Measurements from ENCODE around the gene MAX.

MAX gene

GRCh38 chr14:65117769-65118745 lies 15.7 kb upstream of the MAX start:
- ATAC-seq (ENCODE audit: low read depth), result no peak
- no peak overlapping the region for H3K27ac Mint-ChIP-seq

DNA sequence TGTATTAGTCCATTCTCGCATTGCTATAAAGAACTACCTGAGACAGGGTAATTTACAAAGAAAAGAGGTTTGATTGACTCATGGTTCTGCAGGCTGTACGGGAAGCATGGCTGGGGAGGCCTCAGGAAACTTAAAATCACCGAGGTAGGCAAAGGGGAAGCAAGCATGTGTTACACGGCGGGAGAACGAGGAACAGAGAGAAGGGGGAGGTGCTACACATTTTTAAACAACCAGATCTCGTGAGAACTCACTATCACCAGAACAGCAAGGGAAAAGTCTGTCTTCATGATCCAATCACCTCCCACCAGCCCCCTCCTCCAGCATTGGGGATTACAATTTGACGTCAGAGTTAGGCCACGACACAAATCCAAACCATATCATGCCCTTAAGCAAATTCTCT lies 13.3 kb upstream of the MAX start:
- Mint-ChIP-seq H3K9me3 (no peaks in the 10 kb centered on the region), H3K27ac (no peak overlapping the region), H3K4me3 (no peak overlapping the region), H3K27me3 (peaks cover 2% of the 10 kb centered on the region), H3K36me3 (no peaks in the 10 kb centered on the region), H3K4me1 (peaks cover 3% of the 10 kb centered on the region)
- DNase-seq (ENCODE audit: low spot score in 2 of 2), result no peak
- ATAC-seq (ENCODE audit: low read depth), result no peak

More at GRCh38 chr14:65117769-65118745, 15.7 kb upstream of the MAX start:
- no peaks in the 10 kb centered on the region for H3K9me3 Mint-ChIP-seq
- H3K4me3 Mint-ChIP-seq, result no peak overlapping the region
- peaks cover 3% of the 10 kb centered on the region for H3K4me1 Mint-ChIP-seq
- no peaks in the 10 kb centered on the region for H3K36me3 Mint-ChIP-seq
- no peak for DNase-seq (ENCODE audit: low spot score in 2 of 2)
- peaks cover 2% of the 10 kb centered on the region for H3K27me3 Mint-ChIP-seq

DNA sequence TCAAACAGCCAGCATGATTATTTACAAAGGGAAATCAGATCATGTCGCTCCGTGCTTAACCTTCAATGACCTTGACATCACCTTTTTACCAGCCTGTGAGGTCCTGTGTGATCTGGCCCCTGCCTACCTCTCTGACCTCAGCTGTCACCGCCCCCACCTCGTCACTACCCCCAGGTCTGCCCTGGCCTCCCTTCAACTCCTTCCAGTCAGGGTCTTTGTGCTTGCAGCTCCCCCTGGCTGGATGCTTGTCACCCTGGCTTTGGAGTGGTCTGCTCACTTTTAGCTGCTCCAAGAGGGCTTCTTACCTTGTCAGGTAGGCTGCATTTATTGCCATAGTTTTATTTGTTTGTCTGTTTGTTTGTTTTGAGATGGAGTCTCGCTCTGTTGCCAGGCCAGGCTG lies 8.2 kb upstream of the MAX start:
- no peaks in the 10 kb centered on the region for H3K36me3 Mint-ChIP-seq
- H3K4me3 Mint-ChIP-seq, result no peak overlapping the region
- H3K27ac Mint-ChIP-seq, result no peak overlapping the region
- H3K27me3 Mint-ChIP-seq, result peaks cover 4% of the 10 kb centered on the region
- H3K4me1 Mint-ChIP-seq, result peaks cover 4% of the 10 kb centered on the region
- no peaks in the 10 kb centered on the region for H3K9me3 Mint-ChIP-seq
- ATAC-seq (ENCODE audit: low read depth), result no peak
- DNase-seq (ENCODE audit: low spot score in 2 of 2), result no peak

DNA sequence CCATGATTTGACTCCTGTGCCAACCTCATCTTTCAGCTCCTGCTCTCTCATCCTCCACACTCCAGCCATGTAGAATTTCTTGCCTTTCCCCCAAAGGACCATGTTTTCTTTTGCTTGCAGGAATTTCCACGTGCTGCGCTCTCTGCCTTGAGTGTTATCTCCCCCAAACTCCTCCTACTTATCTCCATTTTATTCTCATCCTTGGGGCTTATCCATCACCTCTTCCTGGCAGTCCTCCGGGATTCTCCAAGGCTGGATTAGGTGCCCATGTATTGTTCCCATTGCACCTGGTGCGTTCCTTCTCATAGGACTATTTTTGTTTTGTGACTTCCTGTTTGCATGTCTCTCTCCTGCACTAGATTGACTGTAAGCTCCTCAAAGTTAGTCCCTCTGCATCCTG lies 7.0 kb upstream of the MAX start:
- DNase-seq (ENCODE audit: low spot score in 2 of 2) (no peak), ATAC-seq (ENCODE audit: low read depth) (no peak)
- Mint-ChIP-seq H3K27ac (no peak overlapping the region), H3K36me3 (no peaks in the 10 kb centered on the region), H3K27me3 (peaks cover 4% of the 10 kb centered on the region), H3K4me3 (no peak overlapping the region), H3K4me1 (peaks cover 3% of the 10 kb centered on the region), H3K9me3 (no peaks in the 10 kb centered on the region)

GRCh38 chr14:65107200-65107599 lies 4.9 kb upstream of the MAX start:
- no peaks in the 10 kb centered on the region for H3K9me3 Mint-ChIP-seq

DNA sequence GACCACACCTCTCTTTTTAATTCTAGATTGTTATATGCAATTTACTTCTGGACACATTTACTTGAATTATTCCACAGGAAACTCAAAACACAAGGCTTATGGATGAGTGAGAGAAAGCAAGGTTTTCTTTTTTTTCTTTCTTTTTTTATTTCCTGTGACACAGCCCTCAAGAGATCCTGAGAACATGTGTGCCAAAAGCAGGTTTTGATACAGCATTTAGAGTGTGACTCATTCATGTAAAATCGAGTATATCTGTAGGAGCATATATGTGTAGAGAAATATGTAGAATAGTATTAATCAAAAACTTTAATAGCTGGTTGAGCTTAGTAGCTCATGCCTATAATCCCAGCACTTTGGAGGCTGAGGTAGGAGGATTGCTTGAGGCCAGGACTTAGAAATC lies 4.4 kb upstream of the MAX start:
- no peak overlapping the region for H3K4me3 Mint-ChIP-seq
- no peak overlapping the region for H3K27ac Mint-ChIP-seq
- ATAC-seq (ENCODE audit: low read depth) (no peak), DNase-seq (ENCODE audit: low spot score in 2 of 2) (no peak)
- H3K4me1 Mint-ChIP-seq, result peaks cover 6% of the 10 kb centered on the region
- H3K27me3 Mint-ChIP-seq, result peaks cover 4% of the 10 kb centered on the region
- peaks cover 1% of the 10 kb centered on the region for H3K36me3 Mint-ChIP-seq
- no peaks in the 10 kb centered on the region for H3K9me3 Mint-ChIP-seq

More at GRCh38 chr14:65107200-65107599, 4.9 kb upstream of the MAX start:
- H3K27ac Mint-ChIP-seq, result no peak overlapping the region
- no peak for DNase-seq (ENCODE audit: low spot score in 2 of 2)
- peaks cover 1% of the 10 kb centered on the region for H3K36me3 Mint-ChIP-seq
- peaks cover 6% of the 10 kb centered on the region for H3K4me1 Mint-ChIP-seq
- H3K4me3 Mint-ChIP-seq, result no peak overlapping the region
- ATAC-seq (ENCODE audit: low read depth), result no peak
- H3K27me3 Mint-ChIP-seq, result peaks cover 4% of the 10 kb centered on the region

- H3K27me3 Mint-ChIP-seq, result peaks cover 4% of the 10 kb centered on the region
- H3K4me3 Mint-ChIP-seq, result no peak overlapping the region
These were observed 4.0 kb upstream of the MAX start for GRCh38 chr14:65106316-65106715.

DNA sequence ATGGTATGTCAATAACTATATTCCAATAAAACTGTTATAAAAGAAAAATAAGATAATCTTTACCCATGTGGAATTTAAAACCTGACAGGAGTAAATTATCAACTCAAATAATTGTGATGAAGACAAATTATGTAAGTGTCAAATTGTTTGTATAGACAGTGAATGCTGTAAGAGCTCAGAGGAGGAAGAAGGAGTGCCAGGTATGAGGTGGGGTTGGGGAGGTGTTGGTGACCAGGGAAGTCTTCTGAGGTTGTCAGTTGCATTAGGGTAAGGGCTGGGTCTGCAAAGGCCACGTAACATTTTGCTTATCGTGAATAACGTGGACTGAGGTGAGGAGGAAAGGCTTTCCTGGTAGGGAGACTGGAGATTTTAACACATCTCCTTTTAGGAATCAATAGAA lies 2.5 kb upstream of the MAX start:
- ATAC-seq (ENCODE audit: low read depth), result no peak

More at GRCh38 chr14:65106316-65106715, 4.0 kb upstream of the MAX start:
- H3K4me1 Mint-ChIP-seq, result peaks cover 7% of the 10 kb centered on the region
- DNase-seq (ENCODE audit: low spot score in 2 of 2), result no peak
- ATAC-seq (ENCODE audit: low read depth), result no peak
- H3K27ac Mint-ChIP-seq, result no peak overlapping the region
- H3K36me3 Mint-ChIP-seq, result peaks cover 1% of the 10 kb centered on the region
- no peaks in the 10 kb centered on the region for H3K9me3 Mint-ChIP-seq

DNA sequence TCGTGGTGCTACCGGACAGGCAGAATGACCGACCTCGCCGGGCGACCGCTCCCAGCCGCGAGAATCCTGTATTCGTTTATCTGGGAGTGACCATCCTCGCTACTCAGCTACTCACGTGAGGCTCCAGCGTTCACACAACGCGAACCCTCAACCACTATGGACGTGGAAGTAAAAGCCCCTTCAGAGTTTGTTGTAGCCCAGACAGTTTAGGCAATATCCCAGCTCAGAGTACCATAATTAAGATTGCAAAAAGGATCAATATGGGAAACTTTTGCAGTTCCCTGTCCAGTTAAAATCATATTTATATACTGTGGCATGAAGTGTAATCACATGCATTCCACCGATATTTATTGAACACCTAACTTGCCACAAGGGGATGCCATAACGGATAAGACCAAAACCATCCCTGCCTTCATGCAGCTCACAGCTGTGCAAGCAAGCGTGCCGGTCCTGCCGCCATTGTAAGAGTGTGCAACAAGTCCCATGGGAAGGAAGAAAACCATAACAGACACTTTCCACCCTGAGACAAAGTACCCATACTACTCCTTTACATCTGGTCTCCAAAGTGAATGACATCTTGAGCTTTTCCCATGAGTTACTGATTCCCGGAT lies 938 bp upstream of the MAX start:
- no peak for ATAC-seq (ENCODE audit: low read depth)
- H3K4me1 Mint-ChIP-seq, result peaks cover 16% of the 10 kb centered on the region
- no peaks in the 10 kb centered on the region for H3K9me3 Mint-ChIP-seq
- peaks cover 4% of the 10 kb centered on the region for H3K36me3 Mint-ChIP-seq
- peak overlapping the region; percentile 9 for H3K27ac Mint-ChIP-seq
- H3K4me3 Mint-ChIP-seq, result peak overlapping the region; percentile 89
- no peaks in the 10 kb centered on the region for H3K27me3 Mint-ChIP-seq
- DNase-seq (ENCODE audit: low spot score in 2 of 2), result peak; percentile 7 to 16

More for the DNA sequence above, 2.5 kb upstream of the MAX start:
- H3K36me3 Mint-ChIP-seq, result peaks cover 4% of the 10 kb centered on the region
- no peak for DNase-seq (ENCODE audit: low spot score in 2 of 2)
- H3K4me3 Mint-ChIP-seq, result no peak overlapping the region
- H3K27me3 Mint-ChIP-seq, result peaks cover 4% of the 10 kb centered on the region
- peaks cover 17% of the 10 kb centered on the region for H3K4me1 Mint-ChIP-seq
- H3K27ac Mint-ChIP-seq, result no peak overlapping the region
- H3K9me3 Mint-ChIP-seq, result no peaks in the 10 kb centered on the region

DNA sequence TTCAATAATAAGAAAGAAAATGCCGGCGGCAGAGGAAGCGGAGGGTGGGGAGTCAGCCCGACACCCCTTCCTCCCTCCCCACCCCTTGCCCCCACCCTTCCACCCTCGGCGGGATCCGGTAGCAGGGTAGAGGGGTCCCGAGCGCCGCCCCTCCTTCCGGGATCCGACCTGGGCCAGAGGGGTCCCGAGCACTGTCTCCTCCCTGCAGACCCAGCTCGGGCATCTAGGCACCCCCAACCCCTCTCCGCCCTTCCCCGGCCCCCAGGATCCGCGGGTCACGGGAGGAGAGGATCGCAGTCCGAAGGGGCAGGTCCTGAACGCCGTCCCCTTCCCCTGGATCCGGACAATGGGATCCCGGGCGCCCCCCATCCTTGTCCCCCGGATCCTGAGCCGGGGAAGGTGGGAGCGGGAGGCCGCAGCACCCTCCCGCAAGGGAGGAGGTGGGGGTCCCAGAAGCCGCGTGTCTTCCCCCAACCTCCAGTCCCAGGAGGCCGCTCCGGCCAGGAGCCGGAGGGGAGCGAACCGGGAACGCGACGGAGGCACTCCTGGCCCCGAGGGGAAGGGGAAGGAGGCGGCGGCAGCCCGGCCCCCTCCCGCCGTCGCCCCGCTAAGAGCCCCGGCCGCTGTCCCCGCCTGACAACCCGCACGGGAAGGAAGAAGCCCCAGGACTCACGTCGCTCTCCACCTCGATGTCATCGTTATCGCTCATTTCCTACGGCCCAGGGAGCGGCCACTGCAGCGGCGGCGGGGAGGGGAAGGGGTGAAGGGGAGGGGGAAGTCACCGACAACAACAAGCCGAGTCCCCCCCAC lies 481 bp downstream of the MAX start:
- H3K27me3 Mint-ChIP-seq, result no peaks in the 10 kb centered on the region
- H3K36me3 Mint-ChIP-seq, result peaks cover 8% of the 10 kb centered on the region
- no peaks in the 10 kb centered on the region for H3K9me3 Mint-ChIP-seq
- peak overlapping the region; percentile 95 for H3K27ac Mint-ChIP-seq
- ATAC-seq (ENCODE audit: low read depth) (no peak), DNase-seq (ENCODE audit: low spot score in 2 of 2) (peak in 1 of 2 donors; percentile 2)
- peak overlapping the region; percentile 89 for H3K4me3 Mint-ChIP-seq
- peaks cover 19% of the 10 kb centered on the region for H3K4me1 Mint-ChIP-seq

GRCh38 chr14:65100922-65101541 lies 1.3 kb downstream of the MAX start:
- Mint-ChIP-seq H3K27ac (peak overlapping the region; percentile 95), H3K4me1 (peaks cover 20% of the 10 kb centered on the region), H3K27me3 (no peaks in the 10 kb centered on the region), H3K9me3 (no peaks in the 10 kb centered on the region), H3K36me3 (peaks cover 8% of the 10 kb centered on the region), H3K4me3 (peak overlapping the region; percentile 89)
- no peak for ATAC-seq (ENCODE audit: low read depth)
- DNase-seq (ENCODE audit: low spot score in 2 of 2), result no peak

DNA sequence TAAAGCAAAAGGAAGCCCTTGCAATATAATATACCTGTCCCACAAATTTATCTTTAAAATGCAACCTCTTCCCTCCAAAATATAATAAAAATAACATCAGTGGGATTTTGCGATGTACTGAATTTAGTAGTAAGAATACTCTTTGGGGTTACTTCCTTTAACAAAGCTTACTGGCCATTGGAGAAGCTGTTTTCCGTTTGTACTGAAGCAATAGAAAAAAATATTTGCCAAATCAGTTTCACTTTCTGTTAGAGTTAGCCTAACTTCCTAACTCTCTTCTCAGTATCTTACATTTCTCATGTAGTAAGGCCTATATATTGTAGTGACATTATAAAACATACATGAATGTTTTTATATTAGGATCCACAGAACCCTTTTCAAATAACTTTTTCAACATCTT lies 3.7 kb downstream of the MAX start:
- Mint-ChIP-seq H3K27ac (peak overlapping the region; percentile 75), H3K36me3 (peaks cover 19% of the 10 kb centered on the region), H3K4me3 (peak overlapping the region; percentile 53), H3K9me3 (no peaks in the 10 kb centered on the region), H3K27me3 (no peaks in the 10 kb centered on the region), H3K4me1 (peaks cover 34% of the 10 kb centered on the region)
- ATAC-seq (ENCODE audit: low read depth) (peak; percentile 15), DNase-seq (ENCODE audit: low spot score in 2 of 2) (peak in 1 of 2 donors; percentile 31)

DNA sequence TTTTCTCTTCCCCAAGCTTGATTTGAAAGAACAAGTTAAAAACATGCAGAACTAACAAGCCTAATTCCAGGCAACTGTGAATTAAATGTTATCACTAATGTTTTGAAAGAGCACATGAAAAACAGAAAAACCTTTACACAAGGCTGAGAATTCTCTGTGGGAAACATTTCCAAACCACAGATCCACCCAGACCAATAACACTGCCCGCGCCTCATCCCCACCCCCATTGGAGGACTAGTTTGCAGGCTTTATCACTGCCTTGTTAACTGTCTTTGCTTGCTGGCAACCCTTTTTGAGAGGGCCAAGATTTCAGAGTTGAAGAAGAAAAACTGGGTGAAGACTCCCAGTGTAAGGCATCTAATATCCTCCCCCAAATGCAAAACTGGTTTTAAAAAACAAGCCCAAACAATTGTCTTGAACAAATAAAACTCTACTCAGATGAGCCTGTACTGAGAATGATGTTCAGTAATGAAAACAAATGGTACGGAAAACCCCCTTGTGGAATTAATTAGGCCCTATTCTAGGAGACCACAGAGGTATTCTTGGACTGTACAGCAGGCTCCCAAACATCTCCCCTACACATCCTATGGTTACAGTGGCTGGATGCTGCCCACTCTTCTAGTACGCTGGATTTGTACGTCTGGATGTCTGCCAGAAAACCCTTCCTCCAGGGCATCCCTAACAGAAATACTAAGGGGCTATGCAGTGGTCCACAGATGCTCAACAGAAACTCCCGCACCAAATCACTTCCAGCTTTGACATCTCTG lies 5.8 kb downstream of the MAX start:
- no peak overlapping the region for H3K4me3 Mint-ChIP-seq
- H3K4me1 Mint-ChIP-seq, result peaks cover 37% of the 10 kb centered on the region
- no peak for DNase-seq (ENCODE audit: low spot score in 2 of 2)
- H3K27me3 Mint-ChIP-seq, result no peaks in the 10 kb centered on the region
- no peaks in the 10 kb centered on the region for H3K9me3 Mint-ChIP-seq
- ATAC-seq (ENCODE audit: low read depth), result no peak
- H3K27ac Mint-ChIP-seq, result peak overlapping the region; percentile 17
- H3K36me3 Mint-ChIP-seq, result peaks cover 23% of the 10 kb centered on the region

Measured in memory B cell (primary cell).